Liver (tissue), 9 donors: ENCODE data around the gene PNMA8A. TPM values are rescaled to one million over a fixed set of nuclear protein-coding genes. Genes with fewer than 3 reads are reported as not detected.
A peak's percentile ranks its signal among the peaks of the same experiment; 100 is the strongest.

Source experiments
- DNase-seq: peaks from one replicate; pipeline ENCODE4 v3.0.0-alpha.2; 2017; ENCODE audit warnings: low spot score
- H3K27ac ChIP-seq, 2 donors: one replicate each; pipeline ENCODE4 v1.7.0; 2013; ENCODE audit warnings: inconsistent platforms in 2 of 2, low read length in 2 of 2, control low read depth in 1 of 2, low read depth in 1 of 2, mild to moderate bottlenecking in 1 of 2
- H3K27me3 ChIP-seq, 4 donors: one replicate each; pipeline versions ENCODE4 v1.6.1 to v1.7.0; 2013; ENCODE audit warnings: low read length in 3 of 4, inconsistent platforms in 1 of 4, mild to moderate bottlenecking in 1 of 4, moderate library complexity in 1 of 4; ENCODE audit not compliant: control insufficient read depth in 4 of 4, insufficient read depth in 4 of 4
- H3K36me3 ChIP-seq, 4 donors: one replicate each; pipeline versions ENCODE4 v1.6.1 to v1.7.0; 2013; ENCODE audit warnings: low read length in 3 of 4, mild to moderate bottlenecking in 3 of 4, low read depth in 1 of 4, moderate library complexity in 1 of 4; ENCODE audit not compliant: control insufficient read depth in 4 of 4, insufficient read depth in 3 of 4
- H3K4me1 ChIP-seq, 4 donors: one replicate each; pipeline versions ENCODE4 v1.6.1 to v1.7.0; 2013; ENCODE audit warnings: low read length in 3 of 4, mild to moderate bottlenecking in 3 of 4, moderate library complexity in 1 of 4; ENCODE audit not compliant: control insufficient read depth in 4 of 4, insufficient read depth in 4 of 4
- H3K4me3 ChIP-seq, 3 donors: one replicate each; pipeline versions ENCODE4 v1.6.1 to v1.7.0; 2013; ENCODE audit warnings: low read length in 3 of 3, control low read depth in 1 of 3, low read depth in 1 of 3, mild to moderate bottlenecking in 1 of 3
- H3K9ac ChIP-seq, 2 donors: one replicate each; pipeline ENCODE4 v1.7.0; 2013; ENCODE audit warnings: low read length in 2 of 2, mild to moderate bottlenecking in 2 of 2, moderate library complexity in 2 of 2, control low read depth in 1 of 2, low read depth in 1 of 2
- H3K9me3 ChIP-seq, 4 donors: one replicate each; pipeline versions ENCODE4 v1.6.1 to v1.7.0; 2013; ENCODE audit warnings: low read length in 3 of 4; ENCODE audit not compliant: control insufficient read depth in 4 of 4
- ATF3 ChIP-seq: IDR thresholded peaks from 2 replicates; pipeline ENCODE4 v1.6.1; 2016; ENCODE audit warnings: antibody characterized with exemption
- FOXA1 ChIP-seq: IDR thresholded peaks from 2 replicates; pipeline ENCODE4 v1.6.1; 2016; ENCODE audit warnings: antibody characterized with exemption
- FOXA2 ChIP-seq: IDR thresholded peaks from 2 replicates; pipeline ENCODE4 v1.6.1; 2016; ENCODE audit warnings: antibody characterized with exemption
- GABPA ChIP-seq, 2 donors: IDR thresholded peaks in 1 of 2; conservative IDR thresholded peaks in 1 of 2; 2 replicates each; pipeline ENCODE4 v1.6.1; 2016; ENCODE audit warnings: antibody characterized with exemption in 2 of 2, mild to moderate bottlenecking in 1 of 2, moderate library complexity in 1 of 2
- HNF4G ChIP-seq: IDR thresholded peaks from 2 replicates; pipeline ENCODE4 v1.6.1; 2016; ENCODE audit warnings: antibody characterized with exemption
- MAX ChIP-seq: IDR thresholded peaks from 2 replicates; pipeline ENCODE4 v1.6.1; 2016; ENCODE audit warnings: antibody characterized with exemption
- NR2F2 ChIP-seq: IDR thresholded peaks from 2 replicates; pipeline ENCODE4 v1.6.1; 2016; ENCODE audit warnings: antibody characterized with exemption
- RAD21 ChIP-seq, 2 donors: IDR thresholded peaks; 2 replicates each; pipeline ENCODE4 v1.6.1; 2016; ENCODE audit warnings: antibody characterized with exemption in 2 of 2, mild to moderate bottlenecking in 2 of 2
- RXRA ChIP-seq, 2 donors: IDR thresholded peaks; 2 replicates each; pipeline ENCODE4 v1.6.1; 2017 to 2018; ENCODE audit warnings: antibody characterized with exemption in 2 of 2, mild to moderate bottlenecking in 1 of 2
- SP1 ChIP-seq: IDR thresholded peaks from 2 replicates; pipeline ENCODE4 v1.6.1; 2018; ENCODE audit warnings: antibody characterized with exemption, mild to moderate bottlenecking
- TAF1 ChIP-seq: conservative IDR thresholded peaks from 2 replicates; pipeline ENCODE4 v1.6.1; 2016; ENCODE audit warnings: antibody characterized with exemption, mild to moderate bottlenecking
- YY1 ChIP-seq: IDR thresholded peaks from 2 replicates; pipeline ENCODE4 v1.6.1; 2016; ENCODE audit warnings: antibody characterized with exemption, mild to moderate bottlenecking
- WGBS: extraction: QIAGEN DNeasy Blood & Tissue Kit; methylation state at CpG from one replicate; pipeline ENCODE4 v1.1.7; 2013; 5-methylcytosine and 5-hydroxymethylcytosine counted together
- polyA plus RNA-seq, 2 donors: library from polyadenylated mRNA; stranded (reverse) in 1 of 2; unstranded in 1 of 2; fragments of 200-250 nt in 1 of 2; fragments of >200 nt in 1 of 2; fragmentation: Nextera tagmentation in 1 of 2; extraction: Ambion mirVana in 1 of 2; gene quantifications; one replicate each; pipeline versions ENCODE4 v1.2.1 to v1.2.3, GENCODE V29; 2013 to 2015
- total RNA-seq, 2 donors: library from RNA; depleted of rRNA; stranded (reverse); fragments of >200 nt; gene quantifications; one replicate each; pipeline ENCODE4 v1.2.3, GENCODE V29; 2014
- TF ChIP-seq, protein P1 (sequence below): IDR thresholded peaks from 2 replicates; pipeline ENCODE4 v1.6.1; 2016; ENCODE audit warnings: antibody characterized with exemption, mild to moderate bottlenecking
- TF ChIP-seq, protein P2 (sequence below): IDR thresholded peaks from 2 replicates; pipeline ENCODE4 v1.6.1; 2016; ENCODE audit warnings: antibody characterized with exemption
- donor health status: healthy.
- donor health status: healthy.
- donor health status: healthy.
- donor health status: healthy.
- donor health status: healthy.

The PNMA8A gene
- total and polyA plus RNA-seq, 4 donors, result 0.17 to 0.93 (median 0.22) TPM; not detected in 1

- peaks cover 0 to 11% (median 3%) of the 10 kb centered on the region in 4 donors for H3K27me3 ChIP-seq
- H3K4me1 ChIP-seq, result peaks cover 0 to 19% (median 7%) of the 10 kb centered on the region in 4 donors
- 4% methylated on average over 92 of the region's 92 CpGs for WGBS
Observed at GRCh38 chr19:46493236-46494145, 22.1 kb upstream of the PNMA8A start.

GRCh38 chr19:46492841-46493235 lies 21.5 kb upstream of the PNMA8A start:
- peaks cover 0 to 11% (median 3%) of the 10 kb centered on the region in 4 donors for H3K27me3 ChIP-seq
- 13% methylated on average over 17 of the region's 17 CpGs for WGBS
- H3K4me3 ChIP-seq, result peak overlapping the region in 1 of 3 donors; percentile 33
- H3K9ac ChIP-seq, result no peak overlapping the region
- H3K4me1 ChIP-seq, result peaks cover 0 to 19% (median 7%) of the 10 kb centered on the region in 4 donors
- no peaks in the 10 kb centered on the region for H3K9me3 ChIP-seq
- H3K36me3 ChIP-seq, result no peaks in the 10 kb centered on the region
- no peak for DNase-seq
- H3K27ac ChIP-seq, result peak overlapping the region in 1 of 2 donors; percentile 25
- TF ChIP-seq YY1, result no peak
- TF ChIP-seq FOXA2, result no peak
- no peak for TF ChIP-seq SP1
- no peak for TF ChIP-seq RXRA (IDR thresholded peaks at IDR 0.05)
- TF ChIP-seq, protein P1, sequence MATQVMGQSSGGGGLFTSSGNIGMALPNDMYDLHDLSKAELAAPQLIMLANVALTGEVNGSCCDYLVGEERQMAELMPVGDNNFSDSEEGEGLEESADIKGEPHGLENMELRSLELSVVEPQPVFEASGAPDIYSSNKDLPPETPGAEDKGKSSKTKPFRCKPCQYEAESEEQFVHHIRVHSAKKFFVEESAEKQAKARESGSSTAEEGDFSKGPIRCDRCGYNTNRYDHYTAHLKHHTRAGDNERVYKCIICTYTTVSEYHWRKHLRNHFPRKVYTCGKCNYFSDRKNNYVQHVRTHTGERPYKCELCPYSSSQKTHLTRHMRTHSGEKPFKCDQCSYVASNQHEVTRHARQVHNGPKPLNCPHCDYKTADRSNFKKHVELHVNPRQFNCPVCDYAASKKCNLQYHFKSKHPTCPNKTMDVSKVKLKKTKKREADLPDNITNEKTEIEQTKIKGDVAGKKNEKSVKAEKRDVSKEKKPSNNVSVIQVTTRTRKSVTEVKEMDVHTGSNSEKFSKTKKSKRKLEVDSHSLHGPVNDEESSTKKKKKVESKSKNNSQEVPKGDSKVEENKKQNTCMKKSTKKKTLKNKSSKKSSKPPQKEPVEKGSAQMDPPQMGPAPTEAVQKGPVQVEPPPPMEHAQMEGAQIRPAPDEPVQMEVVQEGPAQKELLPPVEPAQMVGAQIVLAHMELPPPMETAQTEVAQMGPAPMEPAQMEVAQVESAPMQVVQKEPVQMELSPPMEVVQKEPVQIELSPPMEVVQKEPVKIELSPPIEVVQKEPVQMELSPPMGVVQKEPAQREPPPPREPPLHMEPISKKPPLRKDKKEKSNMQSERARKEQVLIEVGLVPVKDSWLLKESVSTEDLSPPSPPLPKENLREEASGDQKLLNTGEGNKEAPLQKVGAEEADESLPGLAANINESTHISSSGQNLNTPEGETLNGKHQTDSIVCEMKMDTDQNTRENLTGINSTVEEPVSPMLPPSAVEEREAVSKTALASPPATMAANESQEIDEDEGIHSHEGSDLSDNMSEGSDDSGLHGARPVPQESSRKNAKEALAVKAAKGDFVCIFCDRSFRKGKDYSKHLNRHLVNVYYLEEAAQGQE, result no peak
- no peak for TF ChIP-seq NR2F2
- TF ChIP-seq ATF3, result no peak
- TF ChIP-seq HNF4G, result no peak
- no peak for TF ChIP-seq MAX
- no peak for TF ChIP-seq TAF1
- TF ChIP-seq RAD21 (IDR thresholded peaks at IDR 0.05), result no peak
- no peak for TF ChIP-seq FOXA1

More at GRCh38 chr19:46493236-46494145, 22.1 kb upstream of the PNMA8A start:
- peak overlapping the region in 1 of 2 donors; percentile 25 for H3K27ac ChIP-seq
- TF ChIP-seq, protein P2, sequence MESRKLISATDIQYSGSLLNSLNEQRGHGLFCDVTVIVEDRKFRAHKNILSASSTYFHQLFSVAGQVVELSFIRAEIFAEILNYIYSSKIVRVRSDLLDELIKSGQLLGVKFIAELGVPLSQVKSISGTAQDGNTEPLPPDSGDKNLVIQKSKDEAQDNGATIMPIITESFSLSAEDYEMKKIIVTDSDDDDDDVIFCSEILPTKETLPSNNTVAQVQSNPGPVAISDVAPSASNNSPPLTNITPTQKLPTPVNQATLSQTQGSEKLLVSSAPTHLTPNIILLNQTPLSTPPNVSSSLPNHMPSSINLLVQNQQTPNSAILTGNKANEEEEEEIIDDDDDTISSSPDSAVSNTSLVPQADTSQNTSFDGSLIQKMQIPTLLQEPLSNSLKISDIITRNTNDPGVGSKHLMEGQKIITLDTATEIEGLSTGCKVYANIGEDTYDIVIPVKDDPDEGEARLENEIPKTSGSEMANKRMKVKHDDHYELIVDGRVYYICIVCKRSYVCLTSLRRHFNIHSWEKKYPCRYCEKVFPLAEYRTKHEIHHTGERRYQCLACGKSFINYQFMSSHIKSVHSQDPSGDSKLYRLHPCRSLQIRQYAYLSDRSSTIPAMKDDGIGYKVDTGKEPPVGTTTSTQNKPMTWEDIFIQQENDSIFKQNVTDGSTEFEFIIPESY, result no peak
- TF ChIP-seq GABPA (IDR thresholded peaks at IDR 0.05 in 1 of 2, conservative IDR thresholded peaks at IDR 0.05 in 1 of 2) (no peak), FOXA2 (no peak), HNF4G (no peak)
- no peaks in the 10 kb centered on the region for H3K36me3 ChIP-seq
- H3K4me3 ChIP-seq, result peak overlapping the region in 1 of 3 donors; percentile 33
- no peaks in the 10 kb centered on the region for H3K9me3 ChIP-seq
- H3K9ac ChIP-seq, result no peak overlapping the region
- DNase-seq, result no peak
